ENCODE data around the gene EEA1. TPM values are rescaled to one million over a fixed set of nuclear protein-coding genes. Genes with fewer than 3 reads are reported as not detected.

Gene EEA1
- total RNA-seq, 2 donors from 2014 or later, result 21.2 to 26.2 TPM

DNA sequence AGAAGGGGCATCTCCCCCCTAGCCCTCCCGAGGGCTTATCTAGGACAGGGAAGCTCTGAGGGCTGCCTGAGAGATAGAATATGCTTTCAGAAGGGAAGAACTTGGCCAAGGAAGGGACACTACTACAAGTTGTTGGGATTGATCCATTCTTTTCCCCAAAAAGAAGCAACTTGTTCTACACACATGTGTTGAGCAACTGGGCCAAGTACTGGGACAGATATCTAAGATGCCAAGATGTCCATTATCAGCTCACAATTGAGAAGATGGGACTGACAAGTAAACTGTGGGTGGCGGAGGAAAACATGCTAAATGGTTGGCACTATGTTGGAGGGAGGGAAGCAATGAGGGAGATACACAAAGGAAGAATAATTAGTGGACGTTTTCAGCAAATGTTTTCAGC is 195.4 kb downstream of the EEA1 start:
- intact Hi-C loops (cut with DNase I), result no loop called here
- DNase-seq (no peak), ATAC-seq (no peak)

DNA sequence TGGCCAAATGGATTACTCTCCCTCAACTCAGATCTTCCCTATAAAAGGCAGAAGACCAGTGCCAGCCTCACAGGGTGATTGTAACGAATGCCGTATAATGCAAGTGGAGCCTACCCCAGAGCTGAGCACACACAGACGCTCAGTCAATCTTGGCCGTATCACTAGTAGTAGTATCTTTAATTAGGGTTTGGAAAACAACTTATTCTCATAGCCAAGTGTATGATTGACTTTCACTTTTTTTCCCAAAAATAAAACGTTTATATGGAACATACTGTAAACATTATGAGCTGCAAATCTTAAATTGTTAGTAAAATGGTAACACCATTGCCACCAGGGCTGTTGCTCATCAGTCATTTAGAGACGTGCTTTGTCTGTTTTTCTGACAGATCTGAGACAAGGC is 195.9 kb downstream of the EEA1 start:
- ATAC-seq, result no peak
- intact Hi-C loops (cut with DNase I), result no loop called here

DNA sequence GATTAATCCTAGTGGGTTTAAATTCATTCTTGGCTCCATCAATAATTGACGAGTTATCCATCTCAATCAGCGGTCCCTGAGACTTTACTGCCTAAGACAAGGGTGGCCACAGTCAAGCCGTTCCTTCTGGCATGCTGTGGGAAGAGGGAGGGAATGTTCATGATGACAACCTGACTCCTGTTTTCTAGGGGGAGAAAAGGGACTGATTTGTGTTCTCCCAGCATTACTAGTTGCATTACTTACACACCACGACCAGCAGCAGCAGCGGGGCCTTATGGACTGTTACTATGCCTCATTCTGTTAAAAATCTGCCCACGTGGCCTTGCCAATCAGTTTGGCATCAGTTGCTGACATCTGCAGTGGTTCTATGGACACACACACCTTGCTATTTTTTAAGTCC is 196.4 kb downstream of the EEA1 start:
- intact Hi-C loops (cut with DNase I), result no loop called here
- no peak for DNase-seq
- ATAC-seq, result no peak

More for the DNA sequence above, 195.9 kb downstream of the EEA1 start:
- DNase-seq, result no peak

DNA sequence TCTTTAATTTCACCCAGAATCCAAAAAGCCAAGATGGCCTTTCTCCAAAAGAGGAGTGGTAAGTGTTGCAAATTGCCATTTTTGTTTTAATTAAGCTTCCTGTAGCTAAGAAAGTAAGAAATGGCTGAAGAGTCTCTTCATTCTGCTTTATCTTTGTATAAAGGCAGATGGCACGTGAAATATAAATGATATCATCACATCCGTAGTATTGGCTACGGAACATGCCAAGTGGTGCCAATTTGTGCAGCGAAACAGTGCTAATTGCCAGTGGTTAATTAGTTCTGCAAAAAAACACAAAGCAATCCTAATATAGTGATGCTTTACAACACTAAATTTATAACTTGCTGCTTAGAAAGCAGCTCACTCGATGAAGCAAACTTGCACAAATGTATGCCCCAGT is 196.9 kb downstream of the EEA1 start:
- DNase-seq (no peak), ATAC-seq (no peak)
- intact Hi-C loops (cut with DNase I), result no loop called here

DNA sequence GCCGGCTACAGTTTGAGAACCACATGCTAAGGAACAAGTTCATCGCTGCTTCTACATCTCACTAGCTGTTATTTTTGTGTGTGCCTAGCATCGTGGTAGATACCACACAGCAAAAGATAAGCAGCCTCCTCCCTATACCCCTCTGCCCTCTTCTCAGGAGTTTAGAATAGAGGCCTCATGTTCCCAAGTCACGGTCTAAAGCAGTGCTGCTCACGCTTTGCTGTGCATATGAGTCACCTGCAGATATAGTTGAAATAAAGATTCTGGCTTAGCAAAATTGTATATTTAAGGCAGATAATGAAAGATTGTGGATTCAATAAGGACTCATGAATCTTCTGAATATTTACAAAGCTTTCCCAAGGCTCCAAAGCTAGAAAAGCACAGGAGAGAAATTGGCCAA is 198.3 kb downstream of the EEA1 start:
- DNase-seq (no peak), ATAC-seq (no peak)
- intact Hi-C loops (cut with DNase I), result no loop called here

DNA sequence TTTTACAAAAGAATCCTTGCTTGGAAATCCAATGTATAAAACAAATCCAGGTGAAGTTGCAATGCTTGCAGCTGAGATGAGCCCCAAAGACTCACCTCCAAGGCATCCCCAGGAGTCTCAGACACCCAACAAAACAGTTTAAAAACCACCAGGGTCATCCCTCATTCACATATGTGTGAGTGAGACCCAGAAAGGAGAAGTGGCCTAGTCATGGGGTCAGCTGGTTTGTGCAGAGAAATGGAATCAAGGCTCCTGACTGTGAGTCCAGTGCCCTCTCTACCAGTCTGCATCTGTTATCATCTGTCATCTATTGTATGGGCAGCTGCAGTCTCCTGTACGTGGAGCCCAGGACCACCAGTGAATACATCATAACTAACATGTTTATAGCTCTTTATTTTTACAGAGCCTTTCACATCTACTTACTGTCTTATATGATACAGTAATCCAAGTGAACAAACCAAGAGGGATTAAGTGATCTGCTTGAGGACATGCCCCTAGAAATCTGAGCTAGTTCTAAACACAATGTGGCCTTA is 199.3 kb downstream of the EEA1 start:
- DNase-seq (no peak), ATAC-seq (no peak)
- intact Hi-C loops (cut with DNase I), result no loop called here

DNA sequence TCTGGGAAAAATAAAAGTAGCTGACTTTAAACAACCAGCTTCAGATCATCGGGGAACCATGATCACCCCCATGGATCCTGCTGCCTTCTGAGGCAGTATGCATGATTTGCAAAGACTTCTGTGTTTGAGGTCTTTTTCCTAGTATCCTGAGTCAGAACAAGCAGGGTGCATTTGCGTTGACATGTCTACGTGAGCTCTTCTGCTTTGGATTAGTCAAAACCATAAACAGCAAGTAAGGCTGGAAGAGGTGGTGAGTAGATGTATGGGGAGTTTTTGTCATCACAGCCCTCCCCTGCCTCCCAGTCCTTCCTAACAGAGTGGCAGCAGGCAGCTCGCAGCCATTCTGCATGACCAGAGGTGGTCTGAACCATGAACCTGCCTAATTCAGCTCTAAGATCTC is 202.2 kb downstream of the EEA1 start:
- ATAC-seq (no peak), DNase-seq (no peak)
- intact Hi-C loops (cut with DNase I), result no loop called here

DNA sequence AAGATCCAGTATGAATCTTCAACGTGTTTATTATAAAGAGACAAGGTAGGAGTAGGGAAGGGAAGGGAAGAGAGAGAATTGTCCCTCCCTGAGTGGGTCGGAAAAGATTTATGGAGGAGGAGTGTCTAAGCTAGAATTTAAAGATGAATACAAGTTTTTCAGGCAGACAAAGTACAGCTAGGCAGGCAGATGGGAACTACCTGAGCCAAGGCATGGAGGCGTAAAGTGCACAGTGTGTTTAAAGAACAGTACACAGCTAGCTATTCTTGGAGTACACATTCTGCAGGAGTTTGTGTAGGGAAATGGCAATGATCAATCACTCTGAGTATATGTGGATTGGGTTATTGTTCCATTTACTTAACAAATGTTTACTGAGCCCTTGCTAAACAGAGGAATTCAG is 206.2 kb downstream of the EEA1 start:
- no peak for ATAC-seq
- intact Hi-C loops (cut with DNase I), result no loop called here
- DNase-seq, result no peak

DNA sequence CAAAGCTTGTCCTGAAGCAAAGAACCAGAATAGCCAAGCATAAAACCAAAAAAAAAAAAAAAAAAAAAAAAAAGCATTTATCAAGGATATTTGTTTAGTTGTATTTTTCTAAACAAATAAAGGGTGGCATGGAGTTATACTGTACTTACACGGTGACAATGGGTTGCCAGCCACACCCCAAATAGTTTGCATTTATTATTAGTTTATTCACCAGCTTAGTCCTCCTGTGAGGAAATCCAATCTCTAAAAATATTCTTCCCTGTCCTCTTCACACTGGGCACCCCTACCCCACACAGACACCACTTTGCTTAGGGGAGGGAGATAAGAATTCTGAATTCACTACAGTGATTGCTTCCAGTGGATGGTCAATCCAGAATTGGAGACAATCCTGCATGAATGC is 207.4 kb downstream of the EEA1 start:
- intact Hi-C loops (cut with DNase I), result no loop called here
- no peak for DNase-seq
- ATAC-seq, result no peak

DNA sequence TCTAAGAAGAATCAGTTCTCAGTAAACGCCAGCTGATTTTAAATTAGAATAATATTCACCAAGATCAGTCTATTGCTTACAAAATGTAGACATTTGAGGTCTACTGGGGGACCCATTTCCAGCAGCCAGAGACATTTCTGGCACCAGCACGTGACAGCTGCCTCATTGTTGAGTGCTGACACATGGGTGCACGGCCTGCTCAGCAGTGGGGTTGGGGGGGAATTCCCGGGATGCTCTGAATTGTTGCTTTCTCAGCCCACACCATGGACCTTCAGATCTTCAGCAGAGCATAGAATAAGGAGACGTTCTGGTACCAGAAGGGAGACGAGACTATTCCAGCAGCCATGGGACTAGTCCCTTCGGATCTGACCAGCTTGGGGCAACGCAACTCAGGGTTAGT is 208.0 kb downstream of the EEA1 start:
- intact Hi-C loops (cut with DNase I), result no loop called here
- no peak for ATAC-seq
- no peak for DNase-seq

Other genes with a start within 250 kb of the EEA1 start
- gene PLEKHG7, start 226.3 kb downstream of the EEA1 start, total RNA-seq, result not detected